GM19395 (cell line): ENCODE measurements around the gene VWA7.

Experiments
- ATAC-seq: cut with Tn5 transposase; IDR thresholded peaks from one replicate; pipeline ENCODE4 v1.9.1; 2021; ENCODE audit warnings: mild to moderate bottlenecking, moderate library complexity; ENCODE audit not compliant: unreplicated experiment

The VWA7 gene

DNA sequence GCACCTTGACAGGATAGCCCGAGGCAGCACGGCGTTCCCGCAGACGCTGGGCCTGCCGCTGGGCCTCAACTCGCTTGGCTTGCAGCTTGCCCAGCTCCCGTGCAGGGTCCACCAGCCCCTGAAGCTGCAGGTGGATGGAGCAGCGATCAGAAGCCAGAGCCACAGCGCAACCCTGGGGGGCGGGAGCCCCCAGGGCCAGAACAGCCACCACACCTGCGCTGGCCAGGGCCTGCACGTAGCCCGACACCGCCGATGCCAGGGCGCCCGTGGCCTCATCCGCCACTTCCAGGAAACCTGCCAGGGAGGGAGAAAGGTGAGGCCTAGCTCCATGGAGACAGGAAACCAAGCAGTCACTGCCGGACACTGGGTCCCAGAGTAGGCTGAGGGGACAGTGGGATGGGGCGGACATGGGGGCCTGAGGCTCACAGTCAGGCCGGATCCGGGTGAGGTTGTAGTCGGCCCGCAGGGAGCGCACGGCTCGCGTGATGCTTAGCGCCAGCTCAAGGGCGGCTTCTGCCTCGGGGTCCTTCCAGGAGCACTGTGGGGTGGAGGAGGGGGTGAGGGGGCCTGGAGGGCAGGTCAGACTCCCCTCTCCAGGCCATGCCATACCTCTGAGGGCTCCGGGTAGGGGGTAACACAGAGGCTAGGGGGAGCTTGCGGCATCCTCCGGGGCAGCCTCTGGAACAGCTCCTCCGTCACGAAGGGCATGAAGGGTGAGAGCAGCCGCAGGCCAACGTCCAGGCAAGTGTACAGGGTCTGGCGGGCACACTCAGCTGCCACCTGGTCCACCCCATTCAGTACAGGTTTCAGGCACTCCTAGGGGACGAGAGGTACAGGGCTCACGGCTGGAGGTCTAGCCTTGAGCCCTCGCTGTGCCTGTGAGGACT is 2.1 kb upstream of the VWA7 start:
- ATAC-seq, result no peak

- no peak for ATAC-seq
These were observed 1.1 kb upstream of the VWA7 start for GRCh38 chr6:31778193-31778592.

DNA sequence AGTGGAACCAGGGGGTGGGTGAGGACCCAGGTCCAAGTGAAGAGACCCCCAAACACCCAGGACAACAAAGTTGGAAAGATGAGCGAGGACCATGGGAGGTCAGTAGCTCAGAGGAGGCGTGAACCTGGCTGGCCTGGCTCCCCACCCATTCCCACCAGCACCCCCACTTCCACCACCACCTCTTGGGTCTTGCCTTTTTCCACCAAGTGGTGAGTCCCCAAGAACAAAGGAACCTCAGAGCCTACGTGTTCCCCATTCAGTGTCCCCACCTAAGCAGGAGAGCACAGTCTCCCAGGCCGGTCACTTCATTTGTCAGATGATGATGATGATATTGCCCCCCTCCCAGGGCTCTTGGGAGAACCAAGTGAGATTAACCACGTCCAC is 531 bp upstream of the VWA7 start:
- ATAC-seq, result no peak

DNA sequence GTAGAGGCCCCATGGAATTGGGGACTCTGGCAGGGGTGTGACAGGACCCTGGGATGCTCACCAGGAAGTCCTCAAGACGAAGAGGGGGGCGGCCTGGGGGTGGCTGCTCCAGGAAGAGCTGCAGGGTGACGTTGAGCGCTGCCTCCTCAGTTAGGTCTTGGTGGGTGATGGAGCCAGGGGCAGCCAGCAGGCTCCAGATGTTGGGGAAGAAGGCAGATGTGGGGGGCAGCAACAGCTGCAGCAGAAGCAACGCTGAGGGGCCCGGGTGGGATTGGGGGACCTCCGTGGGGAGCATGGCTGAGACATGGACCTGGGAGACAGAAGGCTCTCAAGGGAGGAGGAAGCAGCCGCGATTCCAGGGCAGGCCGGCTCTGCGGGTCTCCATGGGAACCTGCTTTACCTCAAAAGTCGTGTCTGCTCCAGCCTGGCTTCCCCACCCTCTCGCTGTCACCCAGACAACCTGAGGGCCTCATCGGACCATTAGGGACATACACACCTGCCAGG is 591 bp downstream of the VWA7 start:
- no peak for ATAC-seq

GRCh38 chr6:31775633-31776484 is 1.3 kb downstream of the VWA7 start:
- ATAC-seq, result no peak

DNA sequence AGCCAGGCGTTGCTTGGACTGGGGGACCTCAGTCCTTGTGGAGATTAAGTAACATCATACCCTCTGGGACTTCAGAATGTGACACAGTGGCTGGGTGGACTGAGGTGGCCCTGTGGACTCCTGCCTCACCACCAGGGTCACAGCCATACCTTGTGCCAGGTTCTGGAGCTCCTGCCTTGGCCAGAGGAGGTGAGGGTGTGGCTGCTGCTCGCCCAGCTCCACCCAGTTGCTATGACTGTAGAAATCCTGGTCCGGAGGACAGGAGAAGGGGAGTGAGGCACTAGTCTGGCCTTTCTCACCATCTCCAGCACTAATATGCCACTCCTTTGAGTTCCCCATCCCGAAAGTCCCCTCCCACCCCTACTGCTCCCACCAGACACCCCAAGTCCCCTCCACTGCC is 1.9 kb downstream of the VWA7 start:
- no peak for ATAC-seq

DNA sequence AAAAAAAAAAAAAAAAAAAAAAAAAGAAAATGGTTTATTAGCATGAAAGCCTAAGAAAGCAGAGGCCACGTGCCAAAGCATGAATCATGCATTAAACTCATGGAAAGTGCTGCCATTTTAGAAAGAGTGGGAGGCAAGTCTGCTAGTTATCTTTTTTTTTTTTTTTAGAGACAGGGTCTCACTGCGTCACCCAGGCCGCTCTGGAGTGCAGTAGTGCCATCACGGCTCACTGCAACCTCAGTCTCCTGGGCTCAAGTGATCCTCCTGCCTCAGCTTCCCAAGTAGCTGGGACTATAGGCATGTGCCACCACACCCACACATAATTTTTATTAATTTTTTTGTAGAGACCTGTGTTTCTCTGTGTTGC is 5.2 kb downstream of the VWA7 start:
- no peak for ATAC-seq

GRCh38 chr6:31770860-31771259 is 6.3 kb downstream of the VWA7 start:
- no peak for ATAC-seq

DNA sequence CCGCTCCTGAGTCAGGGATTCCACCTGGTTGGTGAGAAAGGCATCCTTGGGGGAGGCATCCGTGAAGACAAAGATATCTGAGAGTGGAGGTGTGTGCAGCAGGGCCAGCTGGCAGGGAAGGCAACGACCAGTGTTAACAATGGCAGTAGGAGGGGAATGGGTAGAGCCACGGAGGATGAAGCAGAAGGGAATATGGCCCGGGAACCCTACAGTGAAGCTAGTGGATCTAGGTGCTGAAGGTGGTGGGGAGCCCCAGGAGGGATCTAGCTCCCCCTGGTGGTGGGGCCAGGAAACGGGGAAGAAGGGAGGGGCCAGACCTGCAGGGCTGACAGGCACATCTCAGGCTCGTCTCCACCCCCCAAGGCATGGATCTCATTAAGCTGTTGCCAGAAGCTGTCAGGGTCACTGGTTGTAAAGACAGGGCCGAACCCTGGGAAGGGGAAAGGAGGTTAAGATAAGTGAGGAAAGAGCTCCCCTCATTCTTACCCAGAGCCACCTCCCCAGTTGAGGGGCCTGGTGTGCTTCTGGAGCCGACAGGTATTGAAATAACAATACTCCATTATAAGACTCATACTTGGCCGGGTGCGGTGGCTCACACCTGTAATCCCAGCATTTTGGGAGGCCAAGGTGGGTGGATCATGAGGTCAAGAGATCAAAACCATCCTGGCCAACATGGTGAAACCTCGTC is 7.3 kb downstream of the VWA7 start:
- no peak for ATAC-seq

GRCh38 chr6:31768363-31769257 is 8.5 kb downstream of the VWA7 start:
- no peak for ATAC-seq

GRCh38 chr6:31767096-31767645 is 10.0 kb downstream of the VWA7 start:
- no peak for ATAC-seq

- ATAC-seq, result no peak
These were observed 11.0 kb downstream of the VWA7 start for GRCh38 chr6:31765910-31766794.

DNA sequence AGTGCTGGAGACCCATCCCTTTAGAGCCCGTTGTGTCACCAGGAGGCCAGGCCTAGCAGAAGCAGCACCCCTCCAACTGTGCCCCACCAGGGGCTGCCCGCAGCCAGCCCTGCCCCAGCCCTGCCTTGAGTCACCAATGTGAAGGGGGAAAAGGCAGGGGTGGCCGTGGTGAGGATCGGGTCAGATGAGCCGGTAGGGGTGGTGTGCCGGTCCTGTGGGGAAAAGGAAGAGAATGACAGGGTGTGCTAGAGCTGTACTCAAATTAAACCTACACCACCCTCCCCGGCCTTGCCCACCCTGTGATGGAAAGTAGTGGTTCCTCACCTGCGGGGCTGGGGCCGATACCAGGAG is 11.6 kb downstream of the VWA7 start:
- ATAC-seq, result no peak

- ATAC-seq, result no peak
These were observed 12.9 kb downstream of the VWA7 start for GRCh38 chr6:31764198-31764597.

GRCh38 chr6:31763619-31763940 is 13.5 kb downstream of the VWA7 start:
- no peak for ATAC-seq

DNA sequence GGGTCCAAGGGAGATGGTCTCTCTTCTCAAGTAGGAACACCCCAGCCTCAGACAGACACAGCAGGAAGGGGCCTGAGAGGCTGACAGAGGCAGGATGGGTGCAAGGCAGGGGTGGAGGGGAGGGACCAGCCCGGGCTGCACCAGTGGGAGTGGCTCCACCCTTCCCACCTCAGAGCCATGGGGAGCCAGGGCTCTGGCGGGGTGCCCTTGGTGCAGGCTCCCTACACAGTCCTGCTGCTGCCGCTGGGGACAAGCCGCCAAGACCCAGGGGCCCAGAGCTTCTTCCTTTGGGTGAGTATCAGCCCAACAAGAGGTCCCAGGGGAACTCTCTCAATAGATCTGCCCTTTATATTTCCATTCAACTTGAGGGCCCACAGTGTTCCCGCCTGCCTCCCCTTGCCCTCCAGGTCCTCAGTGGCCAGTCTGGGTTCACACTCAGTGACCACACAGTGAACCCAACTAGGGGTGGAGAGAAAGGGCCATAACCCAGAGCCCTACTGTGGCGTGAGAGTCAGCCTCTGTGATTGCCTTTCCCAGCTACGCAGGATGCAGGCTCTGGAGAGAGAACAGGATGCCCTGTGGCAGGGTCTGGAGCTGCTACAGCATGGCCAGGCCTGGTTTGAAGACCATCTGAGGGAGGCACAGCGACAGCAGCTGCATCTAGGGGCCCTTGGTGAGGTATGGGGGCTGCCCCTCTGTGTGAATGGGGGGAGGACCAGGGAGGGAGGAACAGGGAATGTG is 14.1 kb downstream of the VWA7 start:
- ATAC-seq, result no peak

- no peak for ATAC-seq
These were observed 14.8 kb downstream of the VWA7 start, which contains the start of gene SAPCD1 for GRCh38 chr6:31762356-31762755. Gene SAPCD1, plus strand, starts transcription at chr6:31762656. Its CDS starts 399 bp downstream, at chr6:31763055.

DNA sequence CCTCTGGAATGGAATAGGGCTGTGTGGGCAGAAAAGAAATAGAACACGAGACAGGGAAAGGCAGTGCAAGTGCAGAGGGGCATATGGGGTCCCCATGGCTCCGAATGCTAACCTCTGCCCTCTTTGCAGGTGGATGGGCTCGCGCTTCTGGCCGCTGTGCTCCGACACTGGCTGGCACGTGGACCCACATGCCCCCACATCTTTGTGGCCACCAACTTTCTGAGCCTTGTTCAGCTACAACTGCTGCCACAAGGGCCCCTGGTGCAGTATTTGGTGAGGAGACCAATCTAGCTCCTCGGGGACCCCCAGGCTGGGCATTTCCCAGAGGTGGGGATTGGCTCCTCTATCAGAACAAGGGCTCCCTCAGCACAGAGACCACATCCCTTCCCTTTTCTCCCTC is 15.8 kb downstream of the VWA7 start:
- no peak for ATAC-seq
